ENCODE results near the gene RPRD1B.
A peak's percentile ranks its signal among the peaks of the same experiment; 100 is the strongest.

Gene RPRD1B

DNA sequence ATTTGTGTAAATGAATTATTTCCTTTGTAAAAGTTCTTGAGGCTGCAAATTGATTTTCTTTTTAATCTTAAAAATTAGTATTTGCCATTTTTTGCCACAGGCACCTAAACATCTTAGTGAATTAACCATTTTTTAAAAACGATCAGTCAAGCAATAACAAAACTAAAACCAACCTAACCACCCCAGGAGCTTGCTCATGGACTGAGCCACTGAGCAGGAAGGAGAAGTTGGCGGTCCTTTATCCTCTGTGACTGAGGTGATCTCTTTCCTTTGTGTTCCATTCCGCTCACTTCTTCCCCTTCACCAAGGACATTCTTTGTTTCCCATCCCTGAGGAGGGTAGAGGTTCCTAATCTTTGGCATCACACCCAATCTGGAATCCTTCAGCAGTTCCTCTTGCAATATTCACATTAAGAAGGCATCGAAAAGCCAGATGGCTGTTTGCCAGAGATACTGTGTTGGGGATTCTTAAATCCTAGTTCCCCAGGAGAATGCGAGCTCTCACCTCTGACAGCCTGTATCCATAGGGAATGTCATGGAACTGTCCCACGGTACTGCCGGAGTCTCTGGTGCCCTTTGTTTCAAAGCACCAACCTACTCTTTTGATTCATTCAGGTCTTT lies 30.5 kb downstream of the RPRD1B start:
- TF ChIP-seq CTCF (IDR thresholded peaks at IDR 0.05; ENCODE audit: low read depth, low read length), result no peak
- no peak overlapping the region for H3K4me3 ChIP-seq (ENCODE audit: low read depth, low read length)

DNA sequence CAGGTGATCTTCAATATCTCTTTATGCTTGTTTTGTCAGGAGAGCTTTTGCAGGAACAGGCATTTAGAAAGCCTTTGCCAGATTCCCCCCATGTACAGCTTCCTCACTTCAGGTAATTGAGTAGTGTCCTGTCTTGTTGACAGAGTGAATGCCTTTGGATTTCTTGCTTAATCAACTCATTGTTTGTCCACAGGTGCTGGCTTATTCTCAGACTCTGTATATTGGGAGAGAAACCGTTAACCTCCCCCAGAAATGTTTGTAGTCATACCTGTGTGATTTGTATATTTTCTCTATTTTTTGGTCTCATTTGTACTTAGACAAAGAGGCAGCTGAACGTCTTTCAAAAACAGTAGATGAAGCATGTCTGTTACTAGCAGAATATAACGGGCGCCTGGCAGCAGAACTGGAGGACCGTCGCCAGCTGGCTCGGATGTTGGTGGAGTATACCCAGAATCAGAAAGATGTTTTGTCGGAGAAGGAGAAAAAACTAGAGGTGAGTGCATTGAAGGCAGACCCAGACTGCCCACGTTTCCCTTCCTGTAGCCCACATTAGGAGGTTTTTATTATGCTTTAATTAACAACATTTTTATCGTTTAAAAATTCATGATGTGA lies 32.3 kb downstream of the RPRD1B start:
- no peak overlapping the region for H3K4me3 ChIP-seq (ENCODE audit: low read depth, low read length)
- TF ChIP-seq CTCF (IDR thresholded peaks at IDR 0.05; ENCODE audit: low read depth, low read length), result no peak

- no peak for TF ChIP-seq CTCF (IDR thresholded peaks at IDR 0.05; ENCODE audit: low read depth, low read length)
- H3K4me3 ChIP-seq (ENCODE audit: low read depth, low read length), result no peak overlapping the region
These were observed 33.6 kb downstream of the RPRD1B start for GRCh38 chr20:38066969-38067716.

GRCh38 chr20:38067717-38068365 lies 34.3 kb downstream of the RPRD1B start:
- no peak for TF ChIP-seq CTCF (IDR thresholded peaks at IDR 0.05; ENCODE audit: low read depth, low read length)
- H3K4me3 ChIP-seq (ENCODE audit: low read depth, low read length), result no peak overlapping the region

GRCh38 chr20:38072898-38073297 lies 39.4 kb downstream of the RPRD1B start:
- no peak overlapping the region for H3K4me3 ChIP-seq (ENCODE audit: low read depth, low read length)
- no peak for TF ChIP-seq CTCF (IDR thresholded peaks at IDR 0.05; ENCODE audit: low read depth, low read length)

GRCh38 chr20:38073307-38074071 lies 39.9 kb downstream of the RPRD1B start:
- H3K4me3 ChIP-seq (ENCODE audit: low read depth, low read length), result no peak overlapping the region
- peak; percentile 70 for TF ChIP-seq CTCF (IDR thresholded peaks at IDR 0.05; ENCODE audit: low read depth, low read length)
